Measurements from ENCODE around the gene PARD3B.

The PARD3B gene

DNA sequence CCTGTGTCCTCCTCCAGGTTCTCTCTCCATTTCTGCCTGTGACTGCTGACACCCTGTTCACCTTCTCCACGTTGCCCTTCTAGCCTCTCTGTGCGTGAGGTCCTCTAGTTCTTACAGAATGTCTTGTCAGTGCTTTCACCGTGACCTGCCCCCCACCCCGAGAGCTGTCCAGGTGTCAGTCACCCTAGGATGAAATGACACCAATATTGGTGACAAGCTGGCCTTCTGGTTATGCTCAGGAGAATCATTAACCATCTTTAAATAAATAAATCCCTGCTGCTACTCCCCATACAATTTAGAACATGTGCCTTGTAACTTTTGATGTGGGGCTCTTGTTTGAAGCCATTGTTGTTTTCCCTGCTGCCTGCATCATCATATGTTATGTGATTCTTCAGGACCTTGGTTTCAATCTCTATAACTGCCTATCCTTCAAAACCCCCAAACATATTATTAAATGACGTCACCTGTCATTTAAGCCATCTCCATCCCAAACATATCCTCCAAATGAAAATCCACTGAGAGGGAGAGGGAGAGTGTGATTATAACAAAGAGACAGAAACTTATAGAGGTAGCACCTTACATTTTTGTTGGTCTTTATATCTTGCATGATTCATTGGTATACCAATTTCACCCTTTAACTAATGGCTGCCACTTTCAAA is 496.3 kb downstream of the PARD3B start:
- no peak for DNase-seq
- no peaks in the 10 kb centered on the region for H3K36me3 ChIP-seq (replicated peaks)
- no peak overlapping the region for H3K27ac ChIP-seq
- H3K4me3 ChIP-seq (ENCODE audit: low read depth, low read length): no peak overlapping the region
- no peaks in the 10 kb centered on the region for H3K27me3 ChIP-seq (replicated peaks)
- in situ Hi-C loops (cut with HindIII; ENCODE audit: low pct_ligation_motif_present, low sequenced_read_pairs): no loop called here
- TF ChIP-seq, protein P1, sequence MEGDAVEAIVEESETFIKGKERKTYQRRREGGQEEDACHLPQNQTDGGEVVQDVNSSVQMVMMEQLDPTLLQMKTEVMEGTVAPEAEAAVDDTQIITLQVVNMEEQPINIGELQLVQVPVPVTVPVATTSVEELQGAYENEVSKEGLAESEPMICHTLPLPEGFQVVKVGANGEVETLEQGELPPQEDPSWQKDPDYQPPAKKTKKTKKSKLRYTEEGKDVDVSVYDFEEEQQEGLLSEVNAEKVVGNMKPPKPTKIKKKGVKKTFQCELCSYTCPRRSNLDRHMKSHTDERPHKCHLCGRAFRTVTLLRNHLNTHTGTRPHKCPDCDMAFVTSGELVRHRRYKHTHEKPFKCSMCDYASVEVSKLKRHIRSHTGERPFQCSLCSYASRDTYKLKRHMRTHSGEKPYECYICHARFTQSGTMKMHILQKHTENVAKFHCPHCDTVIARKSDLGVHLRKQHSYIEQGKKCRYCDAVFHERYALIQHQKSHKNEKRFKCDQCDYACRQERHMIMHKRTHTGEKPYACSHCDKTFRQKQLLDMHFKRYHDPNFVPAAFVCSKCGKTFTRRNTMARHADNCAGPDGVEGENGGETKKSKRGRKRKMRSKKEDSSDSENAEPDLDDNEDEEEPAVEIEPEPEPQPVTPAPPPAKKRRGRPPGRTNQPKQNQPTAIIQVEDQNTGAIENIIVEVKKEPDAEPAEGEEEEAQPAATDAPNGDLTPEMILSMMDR (IDR thresholded peaks at IDR 0.05; ENCODE audit: low read depth, low read length, missing control alignments): no peak

DNA sequence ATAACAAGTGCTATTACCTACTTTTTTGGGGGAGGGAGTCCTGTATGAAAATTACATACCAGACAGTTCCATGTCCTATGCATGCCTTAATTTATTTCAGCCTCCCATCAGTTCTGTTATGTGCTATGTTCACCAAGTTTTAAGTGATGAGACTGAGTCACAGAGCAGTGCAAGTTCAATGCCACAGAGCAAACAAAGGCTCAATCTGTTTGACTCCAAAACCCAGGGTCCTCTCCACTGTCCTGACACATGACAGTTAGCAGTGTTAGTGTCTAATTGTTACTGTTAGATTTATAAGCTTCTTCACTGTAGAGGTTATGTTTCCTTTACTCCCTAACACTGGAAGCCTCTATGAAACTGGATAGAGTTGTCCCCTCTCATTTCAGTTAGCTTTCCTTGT is 498.0 kb downstream of the PARD3B start:
- TF ChIP-seq, protein P1 (IDR thresholded peaks at IDR 0.05; ENCODE audit: low read depth, low read length, missing control alignments): no peak
- DNase-seq: no peak
- Histone ChIP-seq H3K36me3 (replicated peaks) (no peaks in the 10 kb centered on the region), H3K4me3 (ENCODE audit: low read depth, low read length) (no peak overlapping the region), H3K27me3 (replicated peaks) (no peaks in the 10 kb centered on the region), H3K27ac (no peak overlapping the region)
- in situ Hi-C loops (cut with HindIII; ENCODE audit: low pct_ligation_motif_present, low sequenced_read_pairs): no loop called here

DNA sequence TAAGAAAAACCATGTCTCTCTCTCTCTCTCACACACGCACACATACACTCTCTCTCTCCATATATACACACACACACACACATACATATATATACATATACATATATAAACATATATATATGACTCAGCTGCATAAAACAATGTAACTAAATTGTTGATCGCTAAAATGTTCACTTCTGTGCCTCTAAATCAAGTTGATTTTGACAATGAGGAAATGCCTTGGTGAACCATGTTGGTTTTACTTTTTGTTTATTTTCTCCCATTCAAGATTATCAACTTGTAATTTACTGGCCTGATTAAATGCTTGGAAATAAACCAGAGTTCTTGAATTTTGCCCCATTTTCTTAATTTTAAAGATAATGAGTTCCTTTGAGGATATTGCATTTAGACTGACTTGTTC is 500.4 kb downstream of the PARD3B start:
- no peak overlapping the region for H3K4me3 ChIP-seq (ENCODE audit: low read depth, low read length)
- no peaks in the 10 kb centered on the region for H3K27me3 ChIP-seq (replicated peaks)
- no peaks in the 10 kb centered on the region for H3K36me3 ChIP-seq (replicated peaks)
- TF ChIP-seq, protein P1 (IDR thresholded peaks at IDR 0.05; ENCODE audit: low read depth, low read length, missing control alignments): no peak
- in situ Hi-C loops (cut with HindIII; ENCODE audit: low pct_ligation_motif_present, low sequenced_read_pairs): no loop called here
- no peak for DNase-seq
- no peak overlapping the region for H3K27ac ChIP-seq

DNA sequence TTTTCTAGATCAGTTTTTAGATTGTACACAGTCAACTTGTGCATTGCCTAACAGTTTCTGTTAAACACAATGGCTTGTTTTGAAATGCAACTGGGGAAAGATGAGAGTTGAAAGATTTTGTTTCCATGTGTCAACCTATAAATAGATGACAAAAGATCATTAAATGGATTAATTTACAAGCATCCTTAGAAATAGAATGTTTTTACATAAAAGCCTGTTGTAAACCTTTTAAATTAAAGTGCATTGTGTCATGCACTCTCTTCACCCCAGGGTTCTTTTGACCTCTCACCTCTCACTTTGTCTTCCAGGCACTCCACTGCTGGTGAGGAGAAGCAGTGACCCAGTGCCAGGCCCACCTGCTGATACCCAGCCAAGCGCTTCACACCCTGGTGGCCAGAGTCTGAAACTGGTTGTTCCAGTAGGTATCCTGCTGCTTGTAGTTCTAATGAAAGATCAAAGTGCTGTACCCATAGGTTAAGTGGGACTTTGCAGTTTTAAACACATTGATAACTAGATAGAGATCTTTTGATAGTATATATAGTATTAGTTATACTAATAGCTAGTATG is 502.1 kb downstream of the PARD3B start:
- in situ Hi-C loops (cut with HindIII; ENCODE audit: low pct_ligation_motif_present, low sequenced_read_pairs): no loop called here
- H3K4me3 ChIP-seq (ENCODE audit: low read depth, low read length): no peak overlapping the region
- H3K36me3 ChIP-seq (replicated peaks): no peaks in the 10 kb centered on the region
- no peak for DNase-seq
- H3K27me3 ChIP-seq (replicated peaks): no peaks in the 10 kb centered on the region
- TF ChIP-seq, protein P1 (IDR thresholded peaks at IDR 0.05; ENCODE audit: low read depth, low read length, missing control alignments): no peak
- no peak overlapping the region for H3K27ac ChIP-seq

DNA sequence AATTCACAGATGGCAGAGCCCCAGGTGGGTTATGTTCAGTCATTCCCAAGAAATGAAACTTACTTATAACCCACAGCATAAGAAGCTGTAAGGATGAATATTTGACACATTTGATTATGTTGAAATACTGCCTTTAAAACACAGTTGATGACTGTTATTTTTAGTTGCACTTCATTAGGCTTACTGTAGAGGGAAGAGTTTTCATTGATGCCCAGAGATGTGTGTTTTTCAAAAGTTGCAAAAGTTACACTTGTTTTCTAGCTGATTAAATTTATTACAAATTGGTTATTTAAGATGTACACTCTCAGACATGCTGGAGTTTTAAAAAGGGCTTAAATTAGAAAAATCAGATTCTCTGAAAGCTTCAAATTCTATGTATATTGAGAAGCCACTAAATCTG is 506.1 kb downstream of the PARD3B start:
- no peak overlapping the region for H3K27ac ChIP-seq
- TF ChIP-seq, protein P1 (IDR thresholded peaks at IDR 0.05; ENCODE audit: low read depth, low read length, missing control alignments): no peak
- H3K4me3 ChIP-seq (ENCODE audit: low read depth, low read length): no peak overlapping the region
- in situ Hi-C loops (cut with HindIII; ENCODE audit: low pct_ligation_motif_present, low sequenced_read_pairs): no loop called here
- no peaks in the 10 kb centered on the region for H3K36me3 ChIP-seq (replicated peaks)
- no peaks in the 10 kb centered on the region for H3K27me3 ChIP-seq (replicated peaks)
- DNase-seq: no peak

DNA sequence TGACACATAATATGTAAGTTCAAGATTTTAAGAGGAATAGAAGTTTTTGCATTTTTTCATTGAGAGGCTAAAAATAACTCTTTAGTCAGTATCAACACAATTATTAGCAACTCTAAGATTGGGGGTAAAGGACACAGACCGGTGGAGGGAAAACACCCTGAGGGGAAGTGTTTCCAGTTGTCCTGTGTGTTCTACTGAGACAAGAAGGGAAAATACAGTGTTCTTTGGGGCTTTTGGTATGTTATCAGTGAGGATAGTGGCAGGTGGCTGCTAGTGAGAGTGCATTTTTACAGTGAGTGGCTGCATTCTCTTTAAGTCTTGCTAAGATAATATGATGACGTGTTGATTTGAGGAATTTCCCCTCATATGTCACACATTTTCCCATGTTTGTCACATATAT is 507.5 kb downstream of the PARD3B start:
- TF ChIP-seq, protein P1 (IDR thresholded peaks at IDR 0.05; ENCODE audit: low read depth, low read length, missing control alignments): no peak
- Histone ChIP-seq H3K4me3 (ENCODE audit: low read depth, low read length) (no peak overlapping the region), H3K27me3 (replicated peaks) (no peaks in the 10 kb centered on the region), H3K27ac (no peak overlapping the region), H3K36me3 (replicated peaks) (no peaks in the 10 kb centered on the region)
- in situ Hi-C loops (cut with HindIII; ENCODE audit: low pct_ligation_motif_present, low sequenced_read_pairs): no loop called here
- DNase-seq: no peak

Measured in brain microvascular endothelial cell (primary cell).